SU-DHL-6 (cell line): Measurements from ENCODE around the gene IL1RL2.

Experiments
- CTCF ChIP-seq: fragments of 200-600 bp; sonication (generic); IDR thresholded peaks from one replicate; pipeline ENCODE4 v1.5.1; 2017; ENCODE audit warnings: antibody characterized with exemption, mild to moderate bottlenecking, low read length, moderate library complexity; ENCODE audit not compliant: insufficient read depth, poor library complexity, severe bottlenecking
- EZH2phosphoT487 ChIP-seq: fragments of 200-600 bp; sonication (generic), shearing (Covaris generic); conservative IDR thresholded peaks from 2 replicates; pipeline ENCODE4 v1.6.1; 2018; ENCODE audit warnings: mild to moderate bottlenecking, antibody characterized with exemption, low read length, moderate library complexity, mixed read lengths

- TF ChIP-seq CTCF (no peak), EZH2phosphoT487 (no peak)
Observed at GRCh38 chr2:102180687-102180999, 6.2 kb upstream of the IL1RL2 start.
